RWPE2 (cell line): Measurements from ENCODE around the gene DYNLT4.
"Not testable (repeated sequence)": the region's sequence is repeated elsewhere in the genome, so short reads cannot be mapped to it uniquely, and the experiment has no call there.

ENCODE experiments used
- ATAC-seq: fragments of 200-7000 bp; cut with Tn5 transposase; 3 replicates; pipeline ENCODE4 v1.9.1; 2021; ENCODE audit warnings: low read depth
- DNase-seq: peaks from one replicate; pipeline ENCODE4 v3.0.0-alpha.2; 2020; ENCODE audit warnings: low spot score
- H3K27ac ChIP-seq: fragments of 450-650 bp; 2 replicates; pipeline ENCODE4 v1.5.1; 2017; ENCODE audit warnings: mild to moderate bottlenecking; ENCODE audit not compliant: poor library complexity, severe bottlenecking
- H3K27me3 ChIP-seq: fragments of 250-450 bp; sonication (Bioruptor Pico); 2 replicates; pipeline ENCODE4 v1.5.1; 2021; ENCODE audit warnings: mild to moderate bottlenecking, moderate library complexity; ENCODE audit not compliant: insufficient read depth, poor library complexity, severe bottlenecking
- H3K36me3 ChIP-seq: fragments of 250-450 bp; sonication (Bioruptor Pico); 2 replicates; pipeline ENCODE4 v1.5.1; 2020; ENCODE audit warnings: low read depth, mild to moderate bottlenecking, moderate library complexity
- H3K4me1 ChIP-seq: fragments of 250-450 bp; sonication (Bioruptor Pico); 2 replicates; pipeline ENCODE4 v1.5.1; 2021; ENCODE audit warnings: mild to moderate bottlenecking, moderate library complexity; ENCODE audit not compliant: insufficient read depth, poor library complexity, severe bottlenecking
- H3K4me3 ChIP-seq: fragments of 250-450 bp; sonication (Bioruptor Pico); 2 replicates; pipeline ENCODE4 v1.5.1; 2021; ENCODE audit warnings: mild to moderate bottlenecking, moderate library complexity; ENCODE audit not compliant: severe bottlenecking
- H3K9me3 ChIP-seq: fragments of 250-450 bp; sonication (Bioruptor Pico); 2 replicates; pipeline ENCODE4 v1.5.1; 2021; ENCODE audit warnings: mild to moderate bottlenecking, moderate library complexity; ENCODE audit not compliant: severe bottlenecking
- TF ChIP-seq, protein P1 (sequence below): fragments of 450-650 bp; IDR thresholded peaks from one replicate; pipeline ENCODE4 v1.5.1; 2017; ENCODE audit warnings: mild to moderate bottlenecking, moderate library complexity; ENCODE audit not compliant: poor library complexity, severe bottlenecking

DYNLT4 gene

DNA sequence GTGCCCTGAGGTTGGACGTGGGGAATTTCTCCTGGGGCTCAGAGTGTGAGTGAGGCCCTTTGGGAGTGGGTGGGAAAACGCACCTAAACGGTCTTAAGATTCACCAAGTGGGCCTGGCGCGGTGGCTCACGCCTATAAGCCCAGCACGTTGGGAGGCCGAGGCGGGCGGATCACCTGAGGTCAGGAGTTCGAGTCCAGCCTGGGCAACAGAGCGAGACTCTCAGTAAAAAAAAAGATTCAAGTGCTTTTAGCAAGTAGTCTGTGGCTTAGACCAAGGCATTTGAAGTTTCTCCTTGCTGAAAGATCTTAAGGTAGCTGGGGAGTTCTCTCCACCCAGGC lies 30.5 kb downstream of the DYNLT4 start:
- Histone ChIP-seq H3K27ac (peak overlapping the region; percentile 87), H3K36me3 (peaks cover 59% of the 10 kb centered on the region), H3K4me3 (peak overlapping the region; percentile 92), H3K9me3 (no peaks in the 10 kb centered on the region), H3K27me3 (no peaks in the 10 kb centered on the region), H3K4me1 (peaks cover 7% of the 10 kb centered on the region)
- TF ChIP-seq, protein P1, sequence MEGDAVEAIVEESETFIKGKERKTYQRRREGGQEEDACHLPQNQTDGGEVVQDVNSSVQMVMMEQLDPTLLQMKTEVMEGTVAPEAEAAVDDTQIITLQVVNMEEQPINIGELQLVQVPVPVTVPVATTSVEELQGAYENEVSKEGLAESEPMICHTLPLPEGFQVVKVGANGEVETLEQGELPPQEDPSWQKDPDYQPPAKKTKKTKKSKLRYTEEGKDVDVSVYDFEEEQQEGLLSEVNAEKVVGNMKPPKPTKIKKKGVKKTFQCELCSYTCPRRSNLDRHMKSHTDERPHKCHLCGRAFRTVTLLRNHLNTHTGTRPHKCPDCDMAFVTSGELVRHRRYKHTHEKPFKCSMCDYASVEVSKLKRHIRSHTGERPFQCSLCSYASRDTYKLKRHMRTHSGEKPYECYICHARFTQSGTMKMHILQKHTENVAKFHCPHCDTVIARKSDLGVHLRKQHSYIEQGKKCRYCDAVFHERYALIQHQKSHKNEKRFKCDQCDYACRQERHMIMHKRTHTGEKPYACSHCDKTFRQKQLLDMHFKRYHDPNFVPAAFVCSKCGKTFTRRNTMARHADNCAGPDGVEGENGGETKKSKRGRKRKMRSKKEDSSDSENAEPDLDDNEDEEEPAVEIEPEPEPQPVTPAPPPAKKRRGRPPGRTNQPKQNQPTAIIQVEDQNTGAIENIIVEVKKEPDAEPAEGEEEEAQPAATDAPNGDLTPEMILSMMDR = no peak
- DNase-seq (no peak), ATAC-seq (no peak)

GRCh38 chr1:44775930-44776729 lies 31.0 kb downstream of the DYNLT4 start:
- H3K36me3 ChIP-seq = peaks cover 58% of the 10 kb centered on the region
- TF ChIP-seq, protein P1 = no peak
- H3K27ac ChIP-seq = peak overlapping the region; percentile 87

DNA sequence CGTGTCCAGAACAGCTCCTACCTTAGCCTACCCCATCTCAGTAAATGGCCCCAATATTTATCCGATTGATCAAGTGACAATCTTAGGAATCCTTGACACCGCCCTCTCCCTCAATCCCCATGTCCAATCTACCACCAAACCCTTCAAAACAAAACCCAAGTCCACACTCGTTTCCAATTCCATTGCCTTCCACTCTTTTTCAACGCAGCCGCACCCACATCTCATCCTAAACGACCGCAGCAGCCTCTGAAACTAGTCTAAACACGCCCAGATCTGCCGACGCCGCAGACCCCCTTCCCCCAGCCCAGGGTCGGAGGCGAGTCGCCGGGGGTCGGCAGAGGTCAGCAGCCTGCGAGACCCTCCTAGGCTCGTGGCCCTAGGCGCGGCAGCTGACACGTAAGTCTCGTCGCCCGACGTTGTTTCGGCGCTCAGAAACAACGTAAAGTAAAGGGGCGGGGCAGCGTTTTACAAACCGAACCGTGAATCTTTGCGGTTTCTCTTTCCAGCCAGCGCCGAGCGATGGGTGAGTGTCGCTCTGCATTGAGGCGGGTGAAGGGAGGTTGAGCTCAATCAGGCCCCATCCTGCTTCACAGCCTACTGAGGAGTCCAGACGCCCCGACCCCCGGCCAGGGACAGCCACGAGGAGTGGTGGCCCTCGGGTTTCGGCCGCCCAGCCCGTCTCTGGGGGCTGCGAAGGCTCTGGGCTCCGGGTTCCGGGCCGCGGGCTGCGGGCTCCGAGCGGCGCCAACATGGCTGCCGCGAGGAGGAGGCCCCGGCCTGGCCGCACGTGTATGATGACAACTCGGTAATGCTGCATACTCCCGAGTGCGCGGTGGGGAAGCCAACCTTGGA lies 31.8 kb downstream of the DYNLT4 start, which contains the start of gene RPS8:
Gene RPS8 (plus strand): TSS at position 463 of the 852 bp plus-strand sequence. CDS start 57 bp downstream, at position 520.
- H3K36me3 ChIP-seq = peaks cover 49% of the 10 kb centered on the region
- peak; percentile 88 for DNase-seq

More at GRCh38 chr1:44775930-44776729, 31.0 kb downstream of the DYNLT4 start:
- Histone ChIP-seq H3K4me1 (peaks cover 7% of the 10 kb centered on the region), H3K27me3 (no peaks in the 10 kb centered on the region), H3K4me3 (peak overlapping the region; percentile 92), H3K9me3 (no peaks in the 10 kb centered on the region)
- ATAC-seq (no peak), DNase-seq (no peak)

DNA sequence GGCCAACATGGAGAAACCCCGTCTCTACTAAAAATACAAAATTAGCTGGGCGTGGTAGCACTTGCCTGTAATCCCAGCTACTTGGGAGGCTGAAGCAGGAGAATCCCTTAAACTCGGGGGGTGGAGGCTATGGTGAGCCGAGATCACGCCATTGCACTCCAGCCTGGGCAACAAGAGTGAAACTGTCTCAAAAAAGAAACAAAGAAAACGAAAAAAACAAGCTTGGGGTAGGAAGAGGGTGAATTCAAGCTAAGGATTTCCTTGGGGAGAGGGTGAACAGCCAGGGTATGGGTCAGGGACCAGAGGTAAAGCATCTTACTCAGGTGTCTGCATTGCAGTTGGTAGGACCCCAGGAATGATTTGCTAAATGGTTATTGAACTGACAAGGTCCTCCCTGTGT lies 40.7 kb downstream of the DYNLT4 start:
- not testable (repeated sequence) for H3K27me3 ChIP-seq, ATAC-seq, H3K4me3 ChIP-seq, H3K4me1 ChIP-seq, H3K9me3 ChIP-seq, H3K27ac ChIP-seq, DNase-seq
- H3K36me3 ChIP-seq = peaks cover 66% of the 10 kb centered on the region

More for the DNA sequence above, 31.8 kb downstream of the DYNLT4 start, which contains the start of gene RPS8:
- H3K27me3 ChIP-seq = no peaks in the 10 kb centered on the region
- no peaks in the 10 kb centered on the region for H3K9me3 ChIP-seq
- TF ChIP-seq, protein P1 = no peak
- peak; percentile 62 for ATAC-seq
- H3K4me1 ChIP-seq = peaks cover 7% of the 10 kb centered on the region
- peak within 1 kb of the TSS; percentile 92 for H3K4me3 ChIP-seq
- H3K27ac ChIP-seq = peak within 1 kb of the TSS; percentile 87

DNA sequence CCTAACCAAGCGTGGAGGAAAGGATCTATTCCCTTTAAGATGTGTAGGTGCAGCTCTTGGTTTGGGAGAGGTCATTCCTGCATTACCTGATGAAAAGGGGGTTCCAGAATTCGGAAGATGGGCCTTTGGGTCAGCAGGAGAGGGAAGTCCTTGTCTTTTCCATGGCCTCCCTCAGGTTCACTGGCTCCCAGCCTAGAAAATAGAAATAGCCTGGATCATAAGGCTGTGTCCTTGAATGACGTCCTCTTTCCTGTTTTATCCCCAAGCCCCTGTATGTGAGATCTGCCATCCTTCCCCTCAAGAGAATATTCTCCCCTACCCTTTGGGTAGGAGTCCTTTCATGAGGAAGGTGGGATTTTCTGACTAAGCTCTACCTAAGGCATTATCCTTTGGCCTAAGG lies 46.3 kb downstream of the DYNLT4 start:
- DNase-seq (no peak), ATAC-seq (no peak)
- no peaks in the 10 kb centered on the region for H3K27me3 ChIP-seq
- no peaks in the 10 kb centered on the region for H3K4me1 ChIP-seq
- peaks cover 100% of the 10 kb centered on the region for H3K36me3 ChIP-seq
- no peak overlapping the region for H3K27ac ChIP-seq
- no peaks in the 10 kb centered on the region for H3K9me3 ChIP-seq
- H3K4me3 ChIP-seq = no peak overlapping the region
- TF ChIP-seq, protein P1 = no peak
